Smooth muscle cell (in vitro differentiated cells): ENCODE results near the gene CA5A. TPM values are rescaled to one million over a fixed set of nuclear protein-coding genes. Genes with fewer than 3 reads are reported as not detected.

ENCODE experiments used
- DNase-seq: peaks from one replicate; lab custom pipeline; 2025; ENCODE audit not compliant: unreplicated experiment; lab: John Stamatoyannopoulos, UW
- H2AFZ ChIP-seq: fragments of 200-600 bp; sonication (generic); 2 replicates; pipeline ENCODE4 v1.6.0; 2016; ENCODE audit warnings: antibody characterized with exemption, low read depth, mild to moderate bottlenecking
- H3F3A ChIP-seq: fragments of 200-600 bp; sonication (generic); 2 replicates; pipeline ENCODE4 v1.6.0; 2017; ENCODE audit warnings: antibody characterized with exemption, low read depth
- H3K27ac ChIP-seq: fragments of 200-600 bp; sonication (generic); 2 replicates; pipeline ENCODE4 v1.5.1; 2016; ENCODE audit warnings: low read depth, mild to moderate bottlenecking
- H3K27me3 ChIP-seq: fragments of 200-600 bp; sonication (generic); 2 replicates; pipeline ENCODE4 v1.6.1; 2016; ENCODE audit warnings: low read depth, mild to moderate bottlenecking
- H3K36me3 ChIP-seq: fragments of 200-600 bp; sonication (generic); 2 replicates; pipeline ENCODE4 v1.5.1; 2016; ENCODE audit warnings: low read depth
- H3K4me1 ChIP-seq: fragments of 200-600 bp; sonication (generic); 2 replicates; pipeline ENCODE4 v1.5.1; 2016; ENCODE audit warnings: low read depth
- H3K4me2 ChIP-seq: fragments of 200-600 bp; sonication (generic); 2 replicates; pipeline ENCODE4 v1.6.0; 2016; ENCODE audit warnings: mild to moderate bottlenecking
- H3K4me3 ChIP-seq: fragments of 200-600 bp; sonication (generic); 2 replicates; pipeline ENCODE4 v1.5.1; 2016; ENCODE audit warnings: mild to moderate bottlenecking
- H3K79me2 ChIP-seq: fragments of 200-600 bp; sonication (generic); 2 replicates; pipeline ENCODE4 v1.6.0; 2016; ENCODE audit warnings: low read depth, mild to moderate bottlenecking
- H3K9ac ChIP-seq: fragments of 200-600 bp; sonication (generic); 2 replicates; pipeline ENCODE4 v1.6.0; 2016; ENCODE audit warnings: low read depth
- H3K9me3 ChIP-seq: fragments of 200-600 bp; sonication (generic); replicated peaks from 2 replicates; pipeline ENCODE4 v1.5.1; 2016; ENCODE audit warnings: low read depth
- H4K20me1 ChIP-seq: fragments of 200-600 bp; sonication (generic); 2 replicates; pipeline ENCODE4 v1.6.0; 2016; ENCODE audit warnings: low read depth
- CTCF ChIP-seq: fragments of 200-600 bp; sonication (generic); IDR thresholded peaks from 2 replicates; pipeline ENCODE4 v1.5.1; 2017; ENCODE audit warnings: borderline replicate concordance, mild to moderate bottlenecking, antibody characterized with exemption; ENCODE audit not compliant: insufficient read depth, poor library complexity, severe bottlenecking
- WGBS: methylation state at CpG from one replicate; pipeline ENCODE4 v1.1.7; 2016; ENCODE audit warnings: low lambda C conversion rate; 5-methylcytosine and 5-hydroxymethylcytosine counted together
- polyA plus RNA-seq: library from polyadenylated mRNA; unstranded; fragments of >200 nt; fragmentation: Nextera tagmentation; extraction: Ambion mirVana; gene quantifications from 2 replicates; pipeline ENCODE4 v1.2.1, GENCODE V29; 2016
- total RNA-seq: library from RNA; depleted of rRNA; stranded (reverse); fragments of >200 nt; gene quantifications from 2 replicates; pipeline ENCODE4 v1.2.3, GENCODE V29; 2014

Gene CA5A
- total and polyA plus RNA-seq, 2 experiments from 2014 or later = not detected

- Histone ChIP-seq H2AFZ (no peak overlapping the region), H3K79me2 (peaks cover 60% of the 10 kb centered on the region), H4K20me1 (peaks cover 2% of the 10 kb centered on the region), H3K27me3 (no peaks in the 10 kb centered on the region), H3F3A (peaks cover 15% of the 10 kb centered on the region), H3K9me3 (peaks cover 8% of the 10 kb centered on the region), H3K36me3 (peaks cover under 1% of the 10 kb centered on the region), H3K4me1 (peaks cover 4% of the 10 kb centered on the region), H3K4me3 (no peak overlapping the region), H3K4me2 (peak overlapping the region; percentile 65), H3K27ac (peak overlapping the region; percentile 51), H3K9ac (no peak overlapping the region)
- no peak for TF ChIP-seq CTCF
- no peak for DNase-seq
- WGBS = 51% methylated on average over 14 of the region's 14 CpGs
These were observed 30.4 kb upstream of the CA5A start for GRCh38 chr16:87966685-87967185.

- H3K27ac ChIP-seq = peak overlapping the region; percentile 51
- H2AFZ ChIP-seq = no peak overlapping the region
- H3K79me2 ChIP-seq = peaks cover 60% of the 10 kb centered on the region
- H3K4me1 ChIP-seq = peaks cover 4% of the 10 kb centered on the region
- H3K36me3 ChIP-seq = no peaks in the 10 kb centered on the region
- DNase-seq = no peak
- peaks cover 3% of the 10 kb centered on the region for H4K20me1 ChIP-seq
- no peak overlapping the region for H3K9ac ChIP-seq
- peaks cover 2% of the 10 kb centered on the region for H3K9me3 ChIP-seq
- H3F3A ChIP-seq = peaks cover 15% of the 10 kb centered on the region
- TF ChIP-seq CTCF = no peak
- no peak overlapping the region for H3K4me3 ChIP-seq
- no peaks in the 10 kb centered on the region for H3K27me3 ChIP-seq
- no peak overlapping the region for H3K4me2 ChIP-seq
- WGBS = 89% methylated on average over 5 of the region's 5 CpGs
These were observed 29.8 kb upstream of the CA5A start for GRCh38 chr16:87966064-87966645.

GRCh38 chr16:87965417-87965816 lies 29.1 kb upstream of the CA5A start:
- Histone ChIP-seq H3F3A (peaks cover 15% of the 10 kb centered on the region), H3K4me3 (no peak overlapping the region), H3K27me3 (no peaks in the 10 kb centered on the region), H4K20me1 (peaks cover 7% of the 10 kb centered on the region), H3K27ac (no peak overlapping the region), H3K79me2 (peaks cover 63% of the 10 kb centered on the region), H3K36me3 (no peaks in the 10 kb centered on the region), H3K9ac (no peak overlapping the region), H3K4me2 (no peak overlapping the region), H3K4me1 (peaks cover 4% of the 10 kb centered on the region), H3K9me3 (no peaks in the 10 kb centered on the region), H2AFZ (no peak overlapping the region)
- no peak for TF ChIP-seq CTCF
- 97% methylated on average over 3 of the region's 11 CpGs for WGBS
- DNase-seq = no peak
